C4-2B (cell line): ENCODE data around the gene CDHR4.

ENCODE experiments used
- H3K27ac ChIP-seq: fragments of 450-650 bp; 2 replicates; pipeline ENCODE4 v1.5.1; 2017
- CTCF ChIP-seq: fragments of 450-650 bp; conservative IDR thresholded peaks from 2 replicates; pipeline ENCODE4 v1.5.1; 2017; ENCODE audit warnings: mild to moderate bottlenecking
- ZFX ChIP-seq: fragments of 450-650 bp; IDR thresholded peaks from 2 replicates; pipeline ENCODE4 v1.6.1; 2017

Gene CDHR4

GRCh38 chr3:49769926-49770325 is 29.7 kb downstream of the CDHR4 start:
- H3K27ac ChIP-seq, result peak overlapping the region; percentile 47

DNA sequence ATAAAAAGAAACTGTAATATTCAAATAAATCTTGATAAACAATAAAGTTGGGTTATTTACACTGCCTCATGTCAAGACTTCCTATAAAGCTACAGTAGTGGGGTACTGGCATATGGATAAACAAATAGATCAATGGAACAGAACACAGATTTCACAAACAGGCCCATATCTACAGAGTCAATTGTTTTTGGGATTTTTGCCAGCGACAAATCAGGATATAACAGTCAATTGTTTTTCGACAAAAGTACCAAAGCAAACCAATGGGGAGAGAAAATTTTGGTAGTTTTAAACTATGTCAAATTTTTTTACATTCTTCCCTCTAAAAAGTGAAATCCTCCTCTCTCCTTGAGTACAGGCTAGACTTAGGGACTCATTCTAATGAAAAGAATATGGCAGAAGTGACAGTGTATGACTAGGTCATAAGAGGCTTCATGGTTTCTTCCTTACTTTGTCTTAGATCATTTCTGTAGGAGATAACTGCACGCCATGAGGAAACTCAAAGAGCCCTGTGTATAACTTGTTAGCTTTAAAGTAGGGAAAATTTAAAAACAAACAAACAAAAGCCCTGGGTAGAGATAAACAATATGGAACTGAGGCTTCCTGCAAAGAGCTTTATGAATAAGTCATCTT is 30.3 kb downstream of the CDHR4 start:
- peak overlapping the region; percentile 47 for H3K27ac ChIP-seq
- TF ChIP-seq CTCF (no peak), ZFX (no peak)

More at GRCh38 chr3:49769926-49770325, 29.7 kb downstream of the CDHR4 start:
- TF ChIP-seq CTCF (no peak), ZFX (no peak)

- no peak overlapping the region for H3K27ac ChIP-seq
- TF ChIP-seq CTCF (no peak), ZFX (no peak)
Measured at GRCh38 chr3:49763981-49764380, 35.7 kb downstream of the CDHR4 start.

DNA sequence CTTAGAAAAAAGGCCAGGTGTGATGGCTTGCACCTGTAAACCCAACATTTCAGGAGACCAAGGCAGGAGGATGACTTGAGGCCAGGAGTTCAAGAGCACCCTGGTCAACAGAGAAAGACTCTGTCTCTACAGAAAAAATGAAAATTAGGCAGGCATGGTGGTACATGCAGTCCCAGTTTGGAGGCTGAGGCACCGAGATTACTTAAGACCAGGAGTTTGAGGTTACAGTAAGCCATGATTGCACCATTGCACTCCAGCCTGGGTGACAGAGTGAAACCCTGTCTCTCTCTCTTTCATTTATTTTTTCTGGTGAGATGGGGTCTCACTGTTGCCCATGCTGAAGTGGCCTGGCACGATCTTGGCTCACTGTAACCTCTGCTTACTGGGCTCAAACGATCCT is 38.0 kb downstream of the CDHR4 start:
- TF ChIP-seq CTCF (no peak), ZFX (no peak)
- no peak overlapping the region for H3K27ac ChIP-seq

- TF ChIP-seq CTCF (no peak), ZFX (no peak)
Measured at GRCh38 chr3:49759226-49759625, 40.4 kb downstream of the CDHR4 start.

DNA sequence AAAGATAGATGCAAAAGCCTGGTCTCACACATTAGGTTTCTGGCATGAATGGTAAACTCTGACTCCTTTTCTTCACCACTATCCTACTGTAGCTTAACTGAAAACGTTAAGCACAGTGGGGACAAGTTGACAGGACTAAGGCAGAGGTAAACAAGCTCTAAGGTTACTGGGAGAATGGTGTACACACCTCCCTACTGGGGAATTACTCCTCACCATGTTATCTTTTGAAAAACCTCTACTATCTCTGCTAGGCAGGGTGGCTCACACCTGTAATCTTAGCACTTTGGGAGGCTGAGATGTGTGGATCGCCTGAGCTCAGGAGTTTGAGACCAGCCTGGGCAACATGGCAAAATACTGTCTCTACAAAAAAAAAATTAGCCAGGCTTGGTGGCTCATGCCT is 42.5 kb downstream of the CDHR4 start:
- TF ChIP-seq CTCF (no peak), ZFX (no peak)
- H3K27ac ChIP-seq, result no peak overlapping the region

More at GRCh38 chr3:49759226-49759625, 40.4 kb downstream of the CDHR4 start:
- no peak overlapping the region for H3K27ac ChIP-seq

DNA sequence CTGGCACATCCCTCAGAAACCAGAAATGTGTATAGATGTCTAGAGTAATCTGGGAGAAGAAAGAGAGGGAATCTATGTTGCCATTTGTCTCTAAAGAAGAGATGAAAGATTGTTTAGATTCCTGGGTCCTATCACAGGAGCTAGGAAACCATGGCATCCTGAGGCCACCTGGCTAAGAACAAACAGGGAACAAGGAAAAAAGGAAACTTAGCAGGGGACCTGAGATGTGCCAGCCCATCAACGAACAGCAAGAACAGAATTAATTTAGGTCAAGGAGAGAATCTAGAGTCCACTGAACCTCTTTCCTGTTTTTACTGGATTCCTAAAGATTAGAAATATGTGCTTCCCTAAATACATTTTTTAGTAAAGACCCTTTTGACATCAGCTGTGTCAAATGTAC is 43.6 kb downstream of the CDHR4 start:
- no peak overlapping the region for H3K27ac ChIP-seq
- TF ChIP-seq CTCF, result no peak
- no peak for TF ChIP-seq ZFX
